ENCODE results near the gene HMGXB3. TPM values are rescaled to one million over a fixed set of nuclear protein-coding genes. Genes with fewer than 3 reads are reported as not detected.

The HMGXB3 gene
- total RNA-seq, 1 donor from 2014 or later = 57.3 TPM

DNA sequence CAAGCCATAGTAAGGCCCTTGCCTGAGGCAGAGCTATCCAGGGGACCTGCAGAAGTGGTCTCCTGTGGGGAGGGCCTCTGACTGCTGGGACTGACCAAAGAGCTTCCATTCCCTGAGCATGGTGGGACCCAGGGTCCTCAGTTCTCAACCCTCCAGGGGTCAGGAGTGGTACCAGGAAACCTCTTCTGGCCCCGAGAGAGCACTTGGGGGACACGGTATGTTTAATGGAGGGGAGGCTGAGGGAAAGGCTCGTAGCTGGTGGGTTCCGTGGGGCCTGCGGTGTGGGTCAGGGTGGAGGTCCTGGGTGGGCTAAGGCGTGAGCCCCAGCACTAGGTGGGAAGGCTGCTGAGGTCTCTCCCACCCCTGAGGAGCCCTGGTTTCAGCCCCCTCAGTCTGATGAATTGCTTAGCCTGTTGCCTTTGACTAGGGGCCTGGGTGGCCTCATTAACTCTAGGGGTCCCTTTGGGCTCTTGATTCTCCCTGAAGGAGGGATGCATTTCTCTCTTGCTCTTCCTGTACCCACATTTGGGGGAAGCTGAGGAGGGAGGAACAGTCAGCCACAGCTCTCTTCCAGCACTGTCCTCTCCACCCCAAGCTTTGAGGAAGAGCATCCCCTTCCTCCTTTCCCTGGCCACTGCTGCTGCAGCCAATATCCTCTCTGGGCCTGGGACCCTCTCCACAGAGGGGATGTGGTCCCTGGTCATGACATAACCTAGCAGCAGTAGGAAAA is 51.9 kb downstream of the HMGXB3 start:
- DNase-seq (ENCODE audit: extremely low read depth, low read depth, low spot score) = no peak

DNA sequence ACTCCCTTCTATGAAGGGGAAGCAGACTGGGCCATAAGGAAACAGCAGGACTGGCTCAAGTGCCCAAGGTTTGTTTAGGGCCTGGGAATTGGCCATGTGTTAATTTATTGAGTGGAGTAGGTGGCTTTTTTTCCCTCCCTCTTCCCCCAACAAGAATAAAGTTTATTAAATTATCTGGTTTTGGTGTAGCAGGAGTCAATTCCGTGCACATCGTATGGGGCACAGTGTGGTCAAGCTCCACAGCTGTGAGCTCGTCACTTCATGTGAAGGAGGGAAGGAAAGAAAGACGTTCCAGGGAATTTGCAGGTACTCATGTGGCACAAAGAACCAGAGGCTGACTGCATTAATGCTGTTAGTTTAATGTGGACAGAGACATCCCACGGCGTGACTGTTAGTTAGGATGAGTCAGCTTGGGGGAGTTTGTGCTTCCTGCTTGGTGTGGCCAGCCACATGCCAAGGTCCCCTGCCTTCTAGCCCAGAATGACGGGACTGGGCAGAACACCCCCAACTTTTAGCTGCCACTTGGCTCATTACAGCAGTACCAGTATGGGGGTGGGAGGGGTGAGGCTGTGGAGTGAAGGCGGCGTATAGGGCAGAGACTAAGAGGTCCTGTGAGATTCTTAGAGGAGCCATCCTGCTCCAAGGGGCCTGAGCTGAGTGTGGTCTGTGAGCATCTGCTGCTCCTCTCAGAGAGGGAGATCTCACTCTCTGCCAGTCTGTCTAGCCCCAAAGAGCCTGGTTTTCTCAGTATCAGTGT is 52.6 kb downstream of the HMGXB3 start:
- DNase-seq (ENCODE audit: extremely low read depth, low read depth, low spot score) = no peak

DNA sequence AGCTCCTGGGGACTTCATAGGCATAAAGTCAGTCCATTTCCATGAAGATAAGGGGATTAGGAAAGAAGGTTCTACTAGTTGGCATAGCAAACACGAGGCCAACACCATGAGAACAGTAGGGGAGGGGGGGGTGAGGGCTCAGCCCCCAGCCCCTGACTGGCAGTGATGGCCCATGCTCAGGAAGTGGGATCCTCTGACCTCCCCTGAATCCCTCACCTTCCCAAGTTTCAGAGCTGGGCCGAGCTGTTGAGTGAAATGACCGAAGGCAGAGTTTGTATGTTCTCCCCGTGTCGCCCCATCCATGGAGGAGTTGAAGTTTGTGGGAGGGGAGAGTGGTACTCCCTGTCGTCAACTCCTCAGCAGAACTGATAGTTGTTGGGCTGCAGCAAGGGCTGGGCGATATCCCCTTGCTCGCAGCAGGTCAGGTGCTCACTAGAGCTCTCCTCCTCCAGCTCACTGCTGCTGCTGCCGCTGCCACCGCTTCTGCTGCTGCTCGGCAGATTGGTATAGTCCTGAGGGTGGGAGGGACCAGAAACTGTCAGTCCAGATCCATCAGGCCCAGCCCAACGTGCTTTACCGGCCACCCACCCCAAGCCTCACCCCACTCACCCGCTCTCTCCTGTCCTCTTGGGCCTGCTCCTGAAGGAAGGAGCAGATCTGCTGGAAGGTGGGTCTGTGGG is 53.3 kb downstream of the HMGXB3 start:
- no peak for DNase-seq (ENCODE audit: extremely low read depth, low read depth, low spot score)

DNA sequence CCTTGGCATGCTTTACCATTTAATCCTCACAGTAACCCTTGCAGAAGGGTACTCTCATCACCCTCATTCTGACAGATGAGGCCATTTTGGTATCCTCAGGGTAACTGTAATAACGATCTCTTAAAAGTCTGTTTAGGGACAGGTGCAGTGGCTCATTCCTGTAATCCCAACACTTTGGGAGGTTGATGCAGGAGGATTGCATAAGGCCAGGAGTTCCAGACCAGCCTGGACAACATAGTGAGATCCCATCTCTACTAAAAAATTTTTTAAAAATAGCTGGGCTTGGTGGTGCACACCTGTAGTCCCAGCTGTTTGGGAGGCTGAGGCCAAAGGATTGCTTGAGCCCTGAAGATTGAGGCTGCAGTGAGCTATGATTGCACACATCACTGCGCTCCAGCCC is 54.0 kb downstream of the HMGXB3 start:
- DNase-seq (ENCODE audit: extremely low read depth, low read depth, low spot score) = no peak

DNA sequence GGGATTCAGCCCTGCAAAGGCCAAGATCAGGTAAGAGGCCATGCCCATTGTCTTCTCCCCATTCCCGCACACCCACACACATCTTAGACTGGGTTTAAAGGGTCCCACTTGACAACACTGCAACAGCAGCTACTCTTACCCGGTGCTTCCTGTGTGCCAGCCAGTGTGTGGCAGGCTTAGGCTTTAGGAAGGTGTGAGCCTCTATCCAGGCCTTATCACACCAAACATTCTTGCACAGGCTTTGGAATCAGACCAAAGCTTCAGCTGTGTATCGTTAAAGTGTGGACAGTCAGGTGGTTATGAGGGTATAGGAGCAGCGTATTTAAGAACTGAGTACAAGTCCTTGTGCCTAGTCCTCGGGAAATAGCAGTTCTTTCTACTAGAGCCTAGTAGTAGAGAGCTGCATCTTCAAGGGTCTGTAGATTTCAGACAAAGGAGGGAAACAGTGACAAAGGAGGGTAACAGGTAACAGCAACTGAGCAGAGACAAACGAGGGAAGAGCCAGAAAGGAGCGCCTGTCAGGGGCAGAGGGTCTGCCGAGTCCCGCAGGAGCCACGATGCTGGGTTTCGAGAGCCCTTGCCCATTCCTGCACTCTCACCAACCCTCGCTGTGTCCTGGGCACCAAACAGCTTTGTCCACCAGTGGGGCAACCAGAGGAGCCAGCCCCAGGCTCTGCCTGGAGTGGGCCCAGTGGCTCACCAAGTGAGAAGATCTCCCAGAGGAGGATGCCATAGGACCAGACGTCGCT is 55.0 kb downstream of the HMGXB3 start:
- DNase-seq (ENCODE audit: extremely low read depth, low read depth, low spot score) = no peak

DNA sequence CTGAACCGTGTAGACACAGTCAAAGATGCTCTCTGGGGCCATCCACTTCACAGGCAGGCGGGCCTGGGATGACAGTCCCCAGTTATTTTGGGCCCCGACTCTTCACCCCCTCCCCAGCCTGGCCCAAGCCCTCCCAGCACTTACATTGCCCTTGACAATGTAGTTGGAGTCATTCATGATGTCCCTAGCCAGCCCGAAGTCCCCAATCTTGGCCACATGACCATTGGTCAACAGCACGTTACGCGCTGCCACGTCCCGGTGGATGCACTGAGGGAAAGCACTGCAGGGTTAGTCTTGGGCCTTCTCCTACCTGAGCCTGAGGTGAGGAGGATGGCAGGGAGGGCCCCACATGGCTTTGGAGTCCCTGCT is 55.5 kb downstream of the HMGXB3 start:
- no peak for DNase-seq (ENCODE audit: extremely low read depth, low read depth, low spot score)

DNA sequence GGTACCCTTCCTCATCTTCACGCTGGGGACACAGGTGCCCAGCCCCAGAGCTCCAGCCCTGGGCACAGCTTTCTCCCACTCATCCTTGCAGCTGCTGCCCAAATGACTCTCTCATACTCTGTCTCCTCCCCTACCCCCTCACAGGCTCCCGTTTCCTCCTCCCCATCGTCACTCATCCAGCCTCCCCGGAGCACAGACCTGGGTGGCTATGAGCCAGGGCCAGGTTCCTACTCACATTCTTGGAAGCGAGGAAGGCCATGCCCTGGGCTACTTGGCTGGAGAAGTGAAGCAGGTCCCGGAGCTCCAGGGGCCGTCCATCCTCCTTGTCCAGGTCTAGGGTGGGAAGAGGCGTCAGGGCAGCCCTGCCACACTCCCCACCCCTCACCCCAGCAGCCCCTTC is 56.5 kb downstream of the HMGXB3 start:
- DNase-seq (ENCODE audit: extremely low read depth, low read depth, low spot score) = no peak

DNA sequence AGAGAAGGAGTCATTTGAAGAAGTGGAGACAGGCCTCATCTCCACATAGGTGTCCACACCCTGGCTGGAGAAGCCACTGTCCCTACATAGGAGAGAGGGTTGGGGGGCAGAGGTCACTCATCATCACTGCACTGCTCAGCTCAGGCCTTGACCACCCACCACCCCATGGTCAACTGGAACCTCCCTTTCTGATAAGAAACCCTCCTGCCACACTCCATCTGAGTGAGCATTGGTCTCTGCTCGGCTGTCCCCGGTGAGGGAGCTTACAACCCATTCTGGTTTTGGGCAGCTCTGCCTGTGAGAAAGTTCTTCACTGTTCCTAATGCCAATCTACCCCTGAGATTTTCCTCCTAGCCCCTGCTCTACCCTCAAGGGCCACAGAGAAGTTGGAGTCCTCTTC is 57.0 kb downstream of the HMGXB3 start:
- DNase-seq (ENCODE audit: extremely low read depth, low read depth, low spot score) = no peak

DNA sequence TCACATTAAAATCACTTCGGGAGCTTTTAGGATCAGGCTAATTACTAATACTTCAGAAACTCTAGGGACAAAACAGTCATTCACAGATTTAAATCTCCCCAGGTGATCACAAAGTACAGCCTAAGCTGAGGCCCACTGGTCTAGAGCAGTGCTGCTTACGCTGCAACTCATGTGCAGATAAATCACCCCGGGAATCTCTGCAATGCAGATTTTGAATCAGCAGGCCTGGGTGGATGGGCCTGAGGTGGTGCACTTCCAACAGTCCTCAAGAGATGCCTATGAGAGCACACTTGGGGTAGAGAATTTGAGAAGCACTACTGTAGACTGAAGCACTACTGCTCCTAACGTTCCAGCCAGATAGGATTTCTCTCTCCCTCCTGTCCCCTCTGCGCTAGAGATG is 57.5 kb downstream of the HMGXB3 start:
- DNase-seq (ENCODE audit: extremely low read depth, low read depth, low spot score) = no peak

DNA sequence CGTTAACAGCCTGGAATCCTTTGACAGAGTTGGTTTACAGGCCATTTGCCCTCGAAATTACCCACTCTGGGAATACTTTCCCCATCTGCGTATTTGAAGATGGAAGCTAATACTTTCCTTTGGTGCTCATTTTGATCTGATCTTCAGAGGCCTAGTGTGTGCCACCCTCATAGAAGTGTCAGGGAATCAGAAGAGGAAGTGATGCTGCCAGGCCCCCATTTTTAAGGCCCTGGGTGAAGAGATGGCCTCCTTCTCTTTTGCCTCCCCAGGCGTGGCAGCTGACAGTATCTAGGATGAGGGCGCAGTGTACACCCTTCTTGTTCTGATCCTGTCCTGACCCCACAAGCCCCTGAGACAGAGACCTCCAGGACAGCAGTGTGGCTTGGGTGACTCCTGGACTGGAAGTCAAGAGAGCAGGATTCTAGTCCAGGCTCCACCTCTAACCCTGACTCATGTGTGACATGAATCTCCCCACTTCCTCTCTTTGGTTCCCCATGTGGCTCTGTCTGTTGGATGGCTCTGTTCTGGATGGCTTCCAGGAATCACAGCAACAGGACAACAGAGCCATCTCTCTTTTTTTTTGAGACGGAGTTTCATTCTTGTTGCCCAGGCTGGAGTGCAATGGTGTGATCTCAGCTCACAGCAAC is 58.1 kb downstream of the HMGXB3 start:
- no peak for DNase-seq (ENCODE audit: extremely low read depth, low read depth, low spot score)

DNA sequence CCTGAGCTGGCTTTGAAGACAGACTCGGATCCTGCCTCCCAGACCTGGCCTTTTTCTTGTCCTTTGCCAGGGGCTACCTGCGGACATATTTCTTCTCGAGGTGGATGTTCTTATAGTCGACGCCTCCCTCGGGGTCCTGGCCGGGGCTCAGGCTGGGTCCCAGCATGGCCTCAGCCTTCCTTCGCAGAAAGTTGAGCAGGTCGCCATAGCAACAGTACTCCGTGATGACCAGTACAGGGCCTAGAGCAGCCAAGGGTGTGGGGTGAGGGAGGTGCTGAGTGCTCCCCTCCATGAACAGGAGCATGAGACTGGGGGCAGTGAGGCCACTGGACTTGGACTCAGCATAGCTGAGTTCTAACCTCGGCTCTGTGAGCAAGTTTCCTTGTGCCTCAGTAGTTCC is 59.1 kb downstream of the HMGXB3 start:
- DNase-seq (ENCODE audit: extremely low read depth, low read depth, low spot score) = no peak

DNA sequence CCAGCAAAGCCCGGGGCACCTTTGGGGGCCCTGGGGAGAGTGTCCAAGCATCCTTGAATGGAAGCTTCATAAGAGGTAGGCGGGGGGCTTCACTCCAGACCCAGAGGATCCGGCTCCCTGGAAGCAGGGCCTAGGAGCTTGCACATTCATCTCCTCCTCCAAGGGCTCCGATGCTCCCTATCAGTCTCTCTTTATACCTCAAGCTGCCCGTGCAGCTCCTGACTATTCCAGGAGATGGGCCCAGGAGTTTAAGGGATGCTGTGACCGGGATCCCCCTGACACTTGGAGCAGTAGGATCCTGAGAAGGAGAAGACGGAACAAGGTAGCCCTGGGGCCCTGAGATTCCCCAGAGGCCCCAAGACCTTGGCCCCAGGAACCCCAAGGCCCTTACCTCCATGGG is 59.9 kb downstream of the HMGXB3 start:
- DNase-seq (ENCODE audit: extremely low read depth, low read depth, low spot score) = no peak

DNA sequence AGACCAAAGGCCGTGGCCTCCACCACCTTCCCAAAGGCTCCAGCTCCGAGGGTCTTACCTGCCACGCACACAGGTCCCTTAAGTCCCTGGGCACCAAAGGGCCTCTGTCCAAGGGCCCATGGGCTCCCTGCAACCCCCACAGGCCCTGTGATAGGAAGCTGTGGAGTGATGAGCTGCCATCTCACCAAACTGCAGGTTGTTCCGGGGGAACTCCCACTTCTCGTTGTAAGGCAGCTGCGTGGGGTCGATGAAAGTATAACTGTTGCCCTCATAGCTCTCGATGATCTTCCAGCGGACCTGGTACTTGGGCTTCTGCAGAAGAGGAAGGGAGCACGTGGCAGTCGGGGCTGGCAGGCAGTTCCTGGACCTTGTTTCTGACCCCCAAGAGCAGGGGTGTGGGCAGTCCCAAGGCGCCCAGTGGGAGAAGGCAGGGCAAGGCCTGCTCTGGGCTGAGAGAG is 61.0 kb downstream of the HMGXB3 start:
- DNase-seq (ENCODE audit: extremely low read depth, low read depth, low spot score) = no peak

DNA sequence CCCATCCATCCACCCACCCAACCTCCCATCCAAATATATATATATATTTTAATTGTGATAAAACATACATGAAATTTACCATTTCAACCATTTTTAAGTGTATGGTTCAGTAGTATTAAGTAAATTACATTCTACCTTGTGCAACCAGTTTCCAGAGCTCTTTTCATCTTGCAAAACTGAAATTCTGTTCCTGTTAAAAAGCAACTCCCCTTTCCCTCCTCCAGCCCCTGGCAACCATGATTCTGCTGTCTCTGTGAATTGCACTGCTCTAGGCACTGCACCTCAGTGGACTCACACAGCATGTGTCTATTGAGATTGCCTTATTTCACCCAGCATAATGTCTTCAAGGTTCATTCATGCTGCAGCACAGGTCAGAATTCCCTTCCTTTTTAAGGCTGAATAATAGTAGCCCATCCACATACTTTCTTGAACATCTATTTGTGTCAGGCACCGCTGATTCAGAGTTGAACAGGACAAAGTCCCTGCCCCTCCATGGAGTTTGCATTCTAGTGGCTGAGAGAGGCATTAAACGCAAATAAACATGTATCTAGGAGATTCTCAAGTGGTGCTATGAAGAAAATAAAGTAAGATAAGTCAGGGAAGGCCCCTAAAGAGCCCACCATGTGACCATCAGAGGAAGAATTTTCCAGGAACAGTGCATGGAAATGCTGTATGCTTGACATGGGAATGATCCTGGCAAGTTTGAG is 61.8 kb downstream of the HMGXB3 start:
- no peak for DNase-seq (ENCODE audit: extremely low read depth, low read depth, low spot score)

DNA sequence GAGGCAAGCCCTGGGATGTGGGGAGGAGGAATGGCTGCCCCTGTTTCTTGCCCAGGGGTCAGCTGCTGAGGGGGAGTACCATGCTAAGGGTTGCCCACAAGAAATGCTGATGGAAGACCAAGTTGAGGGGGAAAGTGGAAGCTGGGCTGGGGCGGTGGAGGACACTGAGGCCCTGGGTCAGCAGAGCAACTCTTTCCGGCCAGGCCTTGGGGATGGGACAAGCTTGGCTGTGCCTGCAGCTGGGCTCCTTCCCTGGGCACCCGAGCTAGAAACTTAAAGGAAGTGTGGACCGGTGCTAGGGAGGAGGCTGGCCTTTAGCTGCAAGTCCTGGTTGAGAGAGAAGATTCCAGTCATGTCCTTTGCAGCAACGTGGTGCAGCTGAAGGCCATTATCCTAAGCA is 63.1 kb downstream of the HMGXB3 start:
- no peak for DNase-seq (ENCODE audit: extremely low read depth, low read depth, low spot score)

DNA sequence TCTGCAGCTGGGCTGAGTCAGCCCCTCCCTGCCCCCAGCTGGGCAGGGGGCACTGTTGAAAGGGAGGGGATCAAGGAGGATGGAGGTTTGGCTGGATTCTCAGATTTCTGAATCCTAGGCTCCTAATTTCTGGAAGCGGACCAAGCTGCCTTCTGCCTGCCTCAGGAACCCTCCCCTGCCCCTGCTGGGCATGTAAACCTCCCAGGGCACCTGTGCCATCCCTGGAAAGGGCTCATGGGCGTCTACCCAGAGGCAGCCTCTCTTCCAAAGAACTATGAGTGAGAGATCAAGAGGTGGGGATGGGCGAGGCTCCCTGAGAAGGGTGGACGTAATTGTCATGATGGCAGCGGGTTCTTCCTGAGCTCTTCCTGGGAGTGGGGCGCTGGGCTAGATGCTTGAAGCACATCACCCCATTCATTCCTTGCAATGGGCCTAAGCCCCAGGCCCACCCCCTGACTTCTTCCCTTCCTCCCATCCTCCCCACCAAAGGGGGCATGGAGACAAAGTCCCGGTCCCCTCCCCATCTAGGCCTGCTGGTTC is 64.2 kb downstream of the HMGXB3 start:
- DNase-seq (ENCODE audit: extremely low read depth, low read depth, low spot score) = no peak

DNA sequence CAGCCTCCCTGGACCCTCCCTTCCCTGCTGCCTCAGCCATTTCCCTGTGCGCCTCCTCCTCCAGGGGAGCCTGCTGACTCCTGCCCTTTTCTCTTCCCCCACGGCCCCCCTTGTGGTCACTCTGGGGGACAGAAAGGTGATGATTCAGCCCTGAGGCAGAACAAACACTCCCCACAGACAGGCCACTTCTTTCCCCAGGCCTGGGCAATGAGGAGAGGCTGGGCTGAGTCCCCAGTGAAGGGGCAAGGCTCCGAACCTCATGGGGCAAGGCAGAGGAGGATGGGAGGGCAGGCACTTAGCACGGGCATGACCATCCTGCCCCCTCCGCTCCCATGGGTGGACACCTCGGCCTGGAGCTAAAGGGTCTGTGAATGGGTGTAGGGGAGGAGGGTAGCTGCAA is 64.8 kb downstream of the HMGXB3 start:
- DNase-seq (ENCODE audit: extremely low read depth, low read depth, low spot score) = no peak

DNA sequence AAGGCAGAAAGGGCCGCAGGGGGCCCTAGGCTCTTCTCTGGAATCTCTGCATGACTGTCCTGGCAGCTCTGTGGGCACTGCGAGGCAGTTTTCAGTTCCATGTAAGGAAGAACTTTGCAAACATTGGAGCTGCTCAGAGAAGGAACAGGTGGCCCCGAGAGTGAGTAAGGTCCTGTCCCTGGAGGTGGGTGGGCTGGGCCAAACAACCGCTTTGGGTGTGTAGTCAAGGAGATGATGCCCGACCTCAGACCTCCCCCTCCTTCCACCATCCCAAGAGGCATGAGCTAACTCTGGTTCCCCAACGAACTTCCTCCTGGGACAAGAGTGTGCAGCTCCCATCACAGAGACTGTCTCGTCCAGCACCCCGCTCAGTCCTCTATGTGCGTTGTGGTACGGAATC is 65.3 kb downstream of the HMGXB3 start:
- DNase-seq (ENCODE audit: extremely low read depth, low read depth, low spot score) = no peak

DNA sequence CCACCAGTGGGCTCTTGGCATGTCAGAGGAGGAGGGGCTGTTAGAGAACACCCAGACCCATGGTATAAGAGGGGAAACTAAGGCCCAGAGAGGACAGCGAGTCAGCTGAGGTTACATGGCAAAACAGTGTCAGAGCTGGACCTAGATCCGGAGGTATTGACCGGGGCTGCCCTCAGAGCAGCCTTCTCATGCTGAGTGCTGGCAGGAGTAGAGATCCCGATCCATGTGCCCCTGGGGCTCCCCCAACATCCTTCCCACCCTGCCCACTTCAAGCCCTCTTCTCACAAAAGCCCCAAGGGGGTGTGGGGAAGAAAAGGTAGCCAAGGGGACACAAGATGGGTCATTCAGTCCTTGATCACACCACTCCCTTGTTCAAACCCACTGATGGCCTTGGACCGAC is 65.9 kb downstream of the HMGXB3 start:
- no peak for DNase-seq (ENCODE audit: extremely low read depth, low read depth, low spot score)

DNA sequence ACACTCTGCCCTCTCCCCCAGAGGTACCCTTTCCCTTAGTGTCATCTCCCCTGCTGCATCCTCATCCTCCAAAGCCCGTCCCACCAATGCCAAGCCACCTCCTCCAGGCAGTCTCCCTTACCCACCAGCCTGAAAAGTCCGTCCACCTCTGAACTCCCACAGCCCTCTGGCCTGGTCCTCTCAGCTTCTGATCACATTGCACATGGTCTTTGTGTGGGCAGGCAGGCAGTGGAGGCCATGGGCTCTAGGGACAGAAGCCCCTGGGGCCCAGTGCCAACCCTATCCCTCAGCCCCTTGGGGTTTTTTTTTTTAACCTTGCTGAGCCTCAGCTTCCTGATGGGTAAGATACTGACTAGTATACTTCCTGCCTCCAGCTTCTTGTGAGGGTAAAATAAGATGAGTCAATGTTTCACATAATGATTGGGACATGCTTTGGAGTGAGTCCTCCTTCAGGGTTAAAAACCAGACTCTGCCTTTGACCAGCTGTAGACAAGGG is 66.4 kb downstream of the HMGXB3 start:
- no peak for DNase-seq (ENCODE audit: extremely low read depth, low read depth, low spot score)

Data from glomerular endothelial cell (primary cell).